HG02798 (cell line): ENCODE measurements around the gene STXBP5L.
"Not testable (repeated sequence)": the region's sequence is repeated elsewhere in the genome, so short reads cannot be mapped to it uniquely, and the experiment has no call there.

Source experiments
- ATAC-seq: cut with Tn5 transposase; IDR thresholded peaks from one replicate; pipeline ENCODE4 v1.9.1; 2021; ENCODE audit warnings: mild to moderate bottlenecking; ENCODE audit not compliant: unreplicated experiment, poor library complexity

STXBP5L gene

GRCh38 chr3:121223116-121223515 lies 315.1 kb downstream of the STXBP5L start:
- no peak for ATAC-seq

GRCh38 chr3:121228971-121229370 lies 321.0 kb downstream of the STXBP5L start:
- no peak for ATAC-seq

GRCh38 chr3:121230194-121230593 lies 322.2 kb downstream of the STXBP5L start:
- not testable (repeated sequence) for ATAC-seq

GRCh38 chr3:121231872-121232271 lies 323.9 kb downstream of the STXBP5L start:
- peak; percentile 25 for ATAC-seq

GRCh38 chr3:121232309-121233225 lies 324.6 kb downstream of the STXBP5L start:
- peak; percentile 46 for ATAC-seq

GRCh38 chr3:121243208-121243607 lies 335.2 kb downstream of the STXBP5L start:
- ATAC-seq, result no peak

GRCh38 chr3:121252676-121253075 lies 344.7 kb downstream of the STXBP5L start:
- ATAC-seq, result no peak

GRCh38 chr3:121269389-121269788 lies 361.4 kb downstream of the STXBP5L start:
- no peak for ATAC-seq

GRCh38 chr3:121274411-121274810 lies 366.4 kb downstream of the STXBP5L start:
- no peak for ATAC-seq

- ATAC-seq, result no peak
Observed at GRCh38 chr3:121295452-121295851, 387.4 kb downstream of the STXBP5L start.

GRCh38 chr3:121295979-121296378 lies 388.0 kb downstream of the STXBP5L start:
- no peak for ATAC-seq

- no peak for ATAC-seq
Observed at GRCh38 chr3:121324320-121324719, 416.3 kb downstream of the STXBP5L start.

GRCh38 chr3:121330118-121330517 lies 422.1 kb downstream of the STXBP5L start:
- ATAC-seq, result no peak

GRCh38 chr3:121330634-121331033 lies 422.6 kb downstream of the STXBP5L start:
- no peak for ATAC-seq

- not testable (repeated sequence) for ATAC-seq
Observed at GRCh38 chr3:121355960-121356359, 448.0 kb downstream of the STXBP5L start.

- no peak for ATAC-seq
Observed at GRCh38 chr3:121362035-121362734, 454.2 kb downstream of the STXBP5L start.

- ATAC-seq, result not testable (repeated sequence)
Observed at GRCh38 chr3:121388308-121388707, 480.3 kb downstream of the STXBP5L start.

- ATAC-seq, result not testable (repeated sequence)
Observed at GRCh38 chr3:121395967-121396366, 488.0 kb downstream of the STXBP5L start.

GRCh38 chr3:121398051-121398450 lies 490.0 kb downstream of the STXBP5L start:
- not testable (repeated sequence) for ATAC-seq

- no peak for ATAC-seq
Observed at GRCh38 chr3:121399820-121400219, 491.8 kb downstream of the STXBP5L start.

- no peak for ATAC-seq
Observed at GRCh38 chr3:121405631-121406030, 497.6 kb downstream of the STXBP5L start.
